ENCODE data around the gene DEXI. TPM values are rescaled to one million over a fixed set of nuclear protein-coding genes. Genes with fewer than 3 reads are reported as not detected.

DEXI gene
- 52.3 TPM for polyA plus RNA-seq (2013, experiment 1 of 2; ENCODE audit: insufficient read length)
- 50.7 TPM for polyA plus RNA-seq (2013, experiment 2 of 2; ENCODE audit: insufficient read length)

- DNase-seq, result peak; percentile 91
These were observed at the start of gene DEXI for GRCh38 chr16:10942352-10943063. Gene DEXI, minus strand, starts transcription at chr16:10942468. Its CDS starts 463 bp downstream, at chr16:10942005.

- no peak for DNase-seq
These were observed 48.1 kb upstream of the DEXI start for GRCh38 chr16:10990378-10990777.

DNA sequence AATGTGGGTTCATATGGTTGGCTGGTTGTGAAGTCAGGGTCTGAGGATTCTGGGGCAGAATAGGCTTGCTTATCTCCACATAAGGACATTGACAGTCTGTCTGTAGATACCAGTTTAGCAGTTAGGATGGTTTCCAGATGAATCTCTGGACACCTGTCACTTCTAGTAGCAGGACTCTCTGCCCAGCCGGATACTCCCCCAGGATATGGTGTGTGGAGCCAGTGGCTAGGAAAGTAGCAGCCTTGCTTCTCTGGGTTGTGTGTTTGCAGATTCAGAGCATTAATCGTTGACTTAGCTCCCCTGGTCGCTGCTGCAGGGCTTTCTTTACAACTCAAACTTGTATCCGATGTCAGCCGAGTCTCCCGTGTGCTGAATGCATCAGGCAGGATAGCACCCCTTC is 47.3 kb upstream of the DEXI start:
- DNase-seq, result no peak

GRCh38 chr16:10988879-10989278 is 46.6 kb upstream of the DEXI start:
- DNase-seq, result no peak

DNA sequence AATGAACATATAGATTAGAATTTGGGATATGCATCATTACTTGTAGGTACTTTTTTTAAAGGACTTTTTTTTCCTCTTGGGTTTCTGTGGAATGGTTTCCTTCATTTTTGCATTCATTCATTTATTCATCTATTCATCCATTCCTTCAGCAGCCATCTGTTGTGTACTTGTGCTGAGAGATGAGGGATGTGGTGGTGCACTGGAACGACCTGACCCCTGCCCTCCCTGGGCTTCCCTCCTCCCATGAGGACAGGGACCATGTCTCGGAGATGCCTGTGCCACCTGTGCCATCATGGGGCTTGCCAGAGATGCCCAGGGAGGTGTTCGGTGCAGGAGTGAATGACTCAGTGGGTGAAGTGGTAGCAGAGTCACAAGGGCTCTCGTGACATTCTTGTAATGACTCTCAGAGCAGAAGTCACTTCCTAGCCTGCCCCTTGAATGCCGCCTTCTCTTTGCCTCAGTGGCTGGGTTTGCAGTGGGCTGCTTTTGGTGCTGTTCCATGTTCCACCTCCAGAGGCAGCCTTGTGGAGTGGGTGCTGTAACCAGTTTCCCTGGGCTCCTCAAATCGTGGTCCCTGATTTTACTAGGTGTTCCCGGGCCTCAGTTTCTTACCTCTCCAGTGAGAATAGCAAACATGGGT is 46.0 kb upstream of the DEXI start:
- no peak for DNase-seq

DNA sequence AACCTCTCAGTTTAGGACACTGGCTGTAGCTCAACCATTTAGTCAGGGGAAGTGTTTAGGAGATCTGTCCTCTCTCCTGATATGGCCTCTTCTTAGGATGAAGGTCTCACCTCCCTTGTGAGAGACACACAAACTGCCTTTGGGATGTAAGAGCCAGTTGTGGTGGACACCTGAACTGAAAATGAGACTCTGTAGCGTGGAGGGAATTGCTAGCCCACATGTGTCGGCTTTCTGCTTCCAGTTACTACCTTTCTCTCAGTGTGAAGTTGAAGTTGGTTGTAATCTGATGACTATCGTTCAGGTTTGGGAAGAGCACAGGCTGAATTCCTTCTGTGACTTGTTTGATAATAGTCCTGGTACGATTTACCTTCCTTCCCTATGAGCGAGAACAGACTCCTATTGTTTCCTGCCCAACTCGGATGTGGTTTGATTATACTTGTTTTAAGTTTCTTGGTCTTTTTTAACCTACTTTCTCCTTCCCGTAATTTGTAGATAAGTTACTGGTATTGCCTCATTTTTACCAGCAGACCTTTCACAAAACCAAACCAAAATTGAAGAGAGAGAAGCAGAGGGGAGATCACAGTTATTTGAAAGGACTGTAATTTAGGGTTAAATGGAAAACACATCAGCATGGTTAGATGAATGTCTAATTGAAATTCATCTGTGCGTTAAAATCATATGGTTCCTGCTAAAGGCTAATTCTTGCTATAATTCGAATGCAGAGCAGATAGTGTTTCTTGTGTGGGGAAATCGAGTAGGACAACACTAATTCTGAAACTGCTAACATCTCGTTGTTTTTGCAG is 45.3 kb upstream of the DEXI start:
- DNase-seq, result no peak

GRCh38 chr16:10984509-10984908 is 42.2 kb upstream of the DEXI start:
- peak; percentile 68 for DNase-seq

GRCh38 chr16:10983159-10983558 is 40.9 kb upstream of the DEXI start:
- DNase-seq, result no peak

GRCh38 chr16:10982465-10983150 is 40.3 kb upstream of the DEXI start:
- DNase-seq, result peak; percentile 44

DNA sequence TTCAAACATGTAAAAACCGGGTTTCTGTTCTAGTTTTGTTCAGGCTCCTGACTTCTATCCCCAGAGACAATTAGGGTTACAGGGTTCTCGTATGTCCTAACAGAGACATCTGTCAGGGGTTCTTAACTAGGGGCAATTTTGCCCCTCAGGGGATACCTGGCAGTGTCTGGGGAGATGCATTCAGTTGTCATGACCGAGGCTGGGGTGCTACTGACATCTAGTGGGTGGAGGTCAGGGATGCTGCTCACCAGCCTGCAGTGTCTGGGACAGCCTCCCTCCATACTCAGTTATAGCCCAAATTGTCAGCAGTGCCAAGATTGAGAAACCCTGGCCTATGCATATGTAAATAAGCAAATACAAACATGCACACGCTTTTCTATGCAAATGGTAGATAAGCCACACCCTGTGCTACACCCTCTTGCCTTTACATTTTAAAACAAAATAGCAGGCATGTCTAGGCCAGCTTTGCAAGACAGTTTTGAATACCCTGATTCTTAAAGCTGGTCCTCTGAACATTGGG is 39.5 kb upstream of the DEXI start:
- DNase-seq, result no peak

GRCh38 chr16:10980813-10981212 is 38.5 kb upstream of the DEXI start:
- DNase-seq, result no peak

DNA sequence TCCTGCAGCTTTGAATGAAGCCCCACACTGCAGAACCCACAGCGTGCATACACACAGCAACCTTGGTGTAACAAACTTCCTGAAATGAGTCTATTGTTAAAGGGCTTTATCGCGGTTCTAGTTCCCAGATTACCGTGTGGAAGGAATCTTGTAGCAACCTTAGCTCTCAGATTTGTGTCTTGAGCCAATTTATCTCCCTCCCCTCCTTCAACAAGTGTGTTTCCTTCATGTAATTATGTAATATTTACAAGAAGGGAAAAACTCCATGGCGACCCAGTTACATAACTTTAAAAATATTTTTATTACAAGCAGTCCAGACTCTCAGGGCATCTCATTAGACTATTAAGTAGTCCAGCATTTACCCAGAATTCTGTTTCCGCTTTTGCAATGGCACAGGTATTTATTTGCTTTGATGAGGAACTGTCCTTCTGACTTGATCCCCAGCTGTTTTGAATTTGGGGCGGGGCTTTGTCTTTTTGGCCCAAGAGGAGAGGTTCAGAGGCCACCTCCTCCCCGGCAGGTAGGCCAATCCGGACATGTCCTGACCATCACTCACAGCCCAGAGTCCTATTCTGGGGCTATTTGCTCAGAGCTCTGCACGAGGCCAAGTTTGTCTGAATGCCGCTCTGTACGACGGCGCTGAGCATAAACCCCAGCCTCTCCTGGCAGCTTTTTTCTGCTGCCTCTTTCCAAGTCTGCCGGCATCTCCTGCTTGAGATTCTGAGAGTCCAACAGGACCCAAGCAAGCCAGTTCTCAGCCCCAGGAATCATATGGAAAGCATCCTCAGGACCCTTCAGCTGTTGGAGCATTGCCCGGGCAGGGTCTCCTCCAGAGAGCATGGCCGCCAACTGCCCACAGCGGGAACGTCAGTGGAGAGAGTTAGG is 37.7 kb upstream of the DEXI start:
- DNase-seq, result no peak

- DNase-seq, result no peak
These were observed 36.7 kb upstream of the DEXI start for GRCh38 chr16:10978871-10979446.

DNA sequence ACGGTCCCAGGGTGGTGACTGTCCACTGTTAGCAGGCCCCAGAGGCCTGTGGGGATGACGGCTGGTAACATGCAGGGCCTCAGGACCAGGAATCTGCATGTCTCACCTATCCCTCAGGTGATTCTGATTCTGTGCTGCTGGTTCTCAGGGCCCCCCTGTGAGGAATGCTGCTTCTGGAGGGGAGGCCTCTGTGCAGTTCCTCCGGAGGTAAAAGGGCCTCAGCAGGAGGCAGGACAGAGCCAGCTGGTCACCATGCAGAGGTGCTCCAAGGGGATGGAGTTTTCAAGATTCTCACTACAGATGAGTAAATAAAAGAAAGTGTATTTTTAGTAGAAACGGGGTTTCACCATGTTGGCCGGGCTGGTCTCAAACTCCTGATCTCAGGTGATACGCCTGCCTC is 35.9 kb upstream of the DEXI start:
- DNase-seq, result no peak

GRCh38 chr16:10976634-10977033 is 34.4 kb upstream of the DEXI start:
- no peak for DNase-seq

- DNase-seq, result no peak
These were observed 30.7 kb upstream of the DEXI start for GRCh38 chr16:10972819-10973464.

DNA sequence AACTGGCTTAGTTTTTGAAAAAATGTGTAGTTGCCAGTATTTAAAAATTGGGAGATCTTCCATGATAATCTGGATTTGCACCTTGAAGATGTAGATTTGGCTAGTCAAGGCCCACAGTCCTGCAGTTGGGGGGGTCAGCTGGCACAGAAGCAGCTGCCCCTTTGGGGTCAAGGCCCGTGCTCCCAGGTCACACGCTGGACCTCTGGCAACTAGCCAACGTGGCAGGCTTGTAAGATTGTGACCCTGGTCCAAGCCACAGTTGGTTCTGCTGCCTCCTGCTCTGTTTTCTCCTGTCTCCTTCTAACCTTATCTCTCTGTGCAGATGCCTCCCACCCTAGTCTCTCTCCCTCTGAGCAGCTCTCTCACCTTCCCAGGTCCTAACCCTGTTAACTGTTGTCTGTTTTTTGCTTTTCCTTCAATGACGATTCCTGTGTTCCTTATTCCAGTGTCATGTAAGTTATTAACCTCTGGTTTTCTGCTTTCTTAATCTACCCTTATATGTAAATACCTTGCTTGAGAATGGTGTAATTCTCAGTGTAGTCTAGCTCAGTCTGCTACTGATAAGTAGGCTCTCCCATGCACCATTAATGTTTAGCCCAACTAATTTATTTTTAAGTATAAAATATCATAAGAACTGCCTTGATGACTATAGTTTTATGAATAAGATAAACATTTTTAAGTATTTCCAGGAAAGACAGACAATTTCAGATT is 30.0 kb upstream of the DEXI start:
- no peak for DNase-seq

DNA sequence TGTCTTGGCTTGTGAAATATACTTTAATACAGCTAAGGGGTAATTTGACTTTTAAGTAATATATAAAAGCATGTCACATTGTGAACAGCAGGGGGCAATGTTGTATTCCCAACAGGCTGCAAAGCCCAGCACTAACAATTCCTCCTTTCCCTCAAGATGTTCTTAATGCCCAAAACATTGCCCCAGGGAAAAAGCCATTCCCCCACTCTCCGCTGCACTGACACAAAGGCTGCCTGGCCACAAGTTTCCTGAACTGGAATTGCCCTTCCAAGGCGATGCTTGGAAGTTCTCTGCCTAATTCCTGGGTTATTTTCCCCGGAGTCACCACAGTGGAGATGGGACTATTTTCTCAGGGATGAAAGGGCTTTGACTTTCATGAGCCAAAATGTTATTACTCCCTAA is 29.3 kb upstream of the DEXI start:
- peak; percentile 86 for DNase-seq

- DNase-seq, result no peak
These were observed 27.8 kb upstream of the DEXI start for GRCh38 chr16:10970065-10970464.

DNA sequence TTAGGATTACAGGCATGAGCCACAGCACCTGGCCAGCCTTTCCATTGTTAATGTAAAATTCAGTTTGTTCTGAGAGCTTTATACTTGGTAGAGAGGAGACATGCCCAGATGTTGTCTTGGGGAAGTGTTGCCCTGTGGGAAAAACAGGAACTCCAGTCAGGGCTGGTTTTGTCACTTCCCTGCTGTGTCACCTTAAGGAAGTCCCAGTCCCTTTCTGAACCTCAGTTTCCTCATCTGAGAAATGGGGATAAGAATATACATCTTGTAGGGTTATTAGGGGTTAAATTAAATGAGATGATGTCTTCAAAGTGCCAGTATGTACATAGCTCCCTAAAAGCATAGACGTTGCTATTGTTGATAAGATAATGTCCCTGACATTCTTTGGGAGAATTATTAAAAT is 27.3 kb upstream of the DEXI start:
- no peak for DNase-seq
